AG04449 (cell line): ENCODE results near the gene PCK2.
"Not testable (repeated sequence)": the region's sequence is repeated elsewhere in the genome, so short reads cannot be mapped to it uniquely, and the experiment has no call there.

Experiments
- CTCF ChIA-PET: fragments of 350-600 bp; formaldehyde crosslinking; extraction: SDS; loops from one replicate; lab custom pipeline; 2021; ENCODE audit warnings: antibody characterized with exemption; lab: Yijun Ruan, JAX
- POLR2A ChIA-PET: fragments of 400-600, 350-600 bp; formaldehyde crosslinking; extraction: SDS; loops from one replicate; lab custom pipeline; 2020; ENCODE audit warnings: antibody characterized with exemption, inconsistent platforms; lab: Yijun Ruan, JAX
- DNase-seq: peaks from one replicate; pipeline ENCODE4 v3.0.0-alpha.2; 2010; ENCODE audit warnings: low read depth, low spot score
- H3K4me3 ChIP-seq: 2 replicates; pipeline ENCODE4 v1.5.1; 2011; ENCODE audit warnings: low read depth, mild to moderate bottlenecking, control low read depth, low read length
- TF ChIP-seq, protein P1 (sequence below): IDR thresholded peaks from one replicate; pipeline ENCODE4 v1.5.1; 2011; ENCODE audit warnings: mild to moderate bottlenecking, moderate library complexity, low read length, control low read depth, inconsistent platforms; ENCODE audit not compliant: insufficient read depth; ENCODE audit errors: missing control alignments

PCK2 gene

DNA sequence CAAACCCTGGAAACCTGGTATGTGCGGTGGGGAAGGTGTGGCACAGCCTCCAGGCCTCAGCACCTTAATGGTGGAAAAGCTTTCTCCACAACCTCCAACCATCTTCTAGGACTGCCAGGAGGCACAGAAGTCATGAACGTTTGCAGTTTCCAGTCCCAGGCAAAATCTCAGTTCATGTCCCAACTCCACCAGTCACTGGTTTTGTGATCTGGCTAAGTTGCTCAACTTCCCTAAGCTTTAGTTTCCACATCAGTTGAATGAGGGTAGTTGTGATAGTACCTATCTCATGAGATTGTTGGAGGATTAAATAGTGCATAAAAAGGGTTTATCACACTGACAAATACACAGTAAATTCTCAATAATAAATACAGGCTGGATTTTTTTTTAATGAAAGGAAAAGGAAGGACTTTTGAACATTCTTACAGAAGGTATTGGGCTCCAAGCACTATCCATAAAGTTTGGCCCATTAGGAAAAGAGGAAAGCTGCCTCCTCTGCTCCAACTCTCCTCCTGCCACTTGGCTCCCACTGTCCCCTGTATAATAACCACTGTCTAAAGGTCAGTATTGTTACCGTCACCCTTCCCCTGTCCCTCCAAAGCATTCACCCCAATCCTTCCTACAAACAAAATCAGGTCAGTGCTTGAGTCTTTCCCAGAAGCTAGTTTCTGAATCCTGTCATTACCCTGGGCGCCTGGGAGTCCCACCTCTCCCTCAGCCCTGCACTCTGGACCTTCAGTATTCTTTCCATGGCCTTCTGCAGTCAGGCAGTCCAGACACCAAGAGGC lies 6.3 kb downstream of the PCK2 start:
- CTCF ChIA-PET: interaction anchor here (1.2 to 12.8 kb wide), 4 partner anchors 9 to 42 kb away, joined by 5 to 536 read pairs (median 12); no protein-coding TSS in a partner anchor
- POLR2A ChIA-PET: interaction anchor here (1.9 kb wide), 1 partner anchor 14 kb away, joined by 5 read pairs; the partner anchor contains the start of genes DCAF11 and NRL
- no peak overlapping the region for H3K4me3 ChIP-seq
- DNase-seq: no peak
- TF ChIP-seq, protein P1, sequence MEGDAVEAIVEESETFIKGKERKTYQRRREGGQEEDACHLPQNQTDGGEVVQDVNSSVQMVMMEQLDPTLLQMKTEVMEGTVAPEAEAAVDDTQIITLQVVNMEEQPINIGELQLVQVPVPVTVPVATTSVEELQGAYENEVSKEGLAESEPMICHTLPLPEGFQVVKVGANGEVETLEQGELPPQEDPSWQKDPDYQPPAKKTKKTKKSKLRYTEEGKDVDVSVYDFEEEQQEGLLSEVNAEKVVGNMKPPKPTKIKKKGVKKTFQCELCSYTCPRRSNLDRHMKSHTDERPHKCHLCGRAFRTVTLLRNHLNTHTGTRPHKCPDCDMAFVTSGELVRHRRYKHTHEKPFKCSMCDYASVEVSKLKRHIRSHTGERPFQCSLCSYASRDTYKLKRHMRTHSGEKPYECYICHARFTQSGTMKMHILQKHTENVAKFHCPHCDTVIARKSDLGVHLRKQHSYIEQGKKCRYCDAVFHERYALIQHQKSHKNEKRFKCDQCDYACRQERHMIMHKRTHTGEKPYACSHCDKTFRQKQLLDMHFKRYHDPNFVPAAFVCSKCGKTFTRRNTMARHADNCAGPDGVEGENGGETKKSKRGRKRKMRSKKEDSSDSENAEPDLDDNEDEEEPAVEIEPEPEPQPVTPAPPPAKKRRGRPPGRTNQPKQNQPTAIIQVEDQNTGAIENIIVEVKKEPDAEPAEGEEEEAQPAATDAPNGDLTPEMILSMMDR: no peak

DNA sequence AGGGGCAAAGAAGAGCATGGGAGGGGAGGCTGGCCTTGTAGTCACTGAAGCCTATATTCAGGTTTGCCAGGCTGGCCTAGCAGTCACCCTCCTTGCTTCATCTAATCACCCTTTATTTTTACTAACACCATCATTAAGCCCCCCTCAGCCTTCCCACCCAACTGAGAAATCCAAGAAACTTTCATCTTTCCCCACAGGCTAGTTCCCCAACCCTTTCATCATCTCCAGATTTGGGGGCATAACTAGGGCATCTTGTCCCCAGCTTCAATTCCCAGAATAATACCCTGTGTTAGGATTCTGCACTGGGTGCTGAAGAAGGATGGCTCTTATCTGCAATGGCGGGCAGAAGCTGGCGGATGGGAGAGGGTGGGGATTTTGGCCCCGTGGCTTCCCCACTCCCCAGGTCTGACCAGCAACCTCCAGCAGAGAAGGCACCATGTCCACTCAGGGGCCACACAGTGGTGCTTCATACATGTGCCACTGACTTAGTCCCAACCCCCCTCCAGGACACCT lies 6.9 kb downstream of the PCK2 start:
- ChIA-PET CTCF (interaction anchor here (1.7 to 1.9 kb wide), 2 partner anchors 10 to 42 kb away, joined by 5 to 11 read pairs; no protein-coding TSS in a partner anchor), POLR2A (interaction anchor here (1.9 kb wide), 1 partner anchor 13 kb away, joined by 5 read pairs; the partner anchor contains the start of genes DCAF11 and NRL)
- TF ChIP-seq, protein P1: no peak
- no peak for DNase-seq
- no peak overlapping the region for H3K4me3 ChIP-seq

DNA sequence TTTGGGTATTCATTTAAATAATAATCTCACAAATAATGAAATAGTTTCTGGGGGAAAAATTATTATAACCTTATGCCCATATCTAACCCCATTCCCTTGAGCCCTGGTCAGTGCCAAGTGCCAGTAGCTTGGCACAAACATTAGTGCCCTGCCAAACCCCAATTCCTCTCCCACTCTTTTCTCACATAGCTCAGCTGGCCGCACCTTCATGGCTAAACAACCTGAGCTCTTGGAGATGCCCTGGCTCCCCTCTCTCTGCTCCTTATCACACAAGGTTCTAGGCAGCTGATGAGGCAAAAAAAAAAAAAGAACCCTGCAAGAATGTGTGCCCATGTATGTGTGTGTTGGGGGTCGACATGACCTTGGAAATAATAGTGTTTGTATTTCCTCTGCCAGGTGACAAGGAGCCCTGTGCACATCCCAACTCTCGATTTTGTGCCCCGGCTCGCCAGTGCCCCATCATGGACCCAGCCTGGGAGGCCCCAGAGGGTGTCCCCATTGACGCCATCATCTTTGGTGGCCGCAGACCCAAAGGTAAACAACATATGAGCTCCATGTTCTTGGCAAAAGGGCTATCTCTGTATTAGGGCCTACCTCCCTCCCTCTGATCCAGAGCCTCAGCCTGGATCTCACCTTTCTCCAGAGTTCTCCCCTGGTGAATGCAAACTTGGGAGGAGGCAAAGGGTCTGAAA lies 8.4 kb downstream of the PCK2 start:
- POLR2A ChIA-PET: interaction anchor here (0.7 to 3.0 kb wide), 4 partner anchors 8 to 33 kb away, joined by 3 to 15 read pairs (median 4); partner anchors contain the start of genes DCAF11, NRL and PCK2
- TF ChIP-seq, protein P1: no peak
- no peak for DNase-seq
- CTCF ChIA-PET: interaction anchor here (0.9 to 1.5 kb wide), 6 partner anchors 8 to 195 kb away, joined by 3 to 10 read pairs (median 3); partner anchors contain the start of gene IRF9
- H3K4me3 ChIP-seq: no peak overlapping the region

DNA sequence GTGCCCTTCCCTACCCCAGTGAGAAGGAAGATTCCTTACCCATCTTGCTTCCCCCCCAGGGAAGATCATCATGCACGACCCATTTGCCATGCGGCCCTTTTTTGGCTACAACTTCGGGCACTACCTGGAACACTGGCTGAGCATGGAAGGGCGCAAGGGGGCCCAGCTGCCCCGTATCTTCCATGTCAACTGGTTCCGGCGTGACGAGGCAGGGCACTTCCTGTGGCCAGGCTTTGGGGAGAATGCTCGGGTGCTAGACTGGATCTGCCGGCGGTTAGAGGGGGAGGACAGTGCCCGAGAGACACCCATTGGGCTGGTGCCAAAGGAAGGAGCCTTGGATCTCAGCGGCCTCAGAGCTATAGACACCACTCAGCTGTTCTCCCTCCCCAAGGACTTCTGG lies 9.3 kb downstream of the PCK2 start:
- H3K4me3 ChIP-seq: no peak overlapping the region
- ChIA-PET POLR2A (interaction anchor here (1.4 to 3.0 kb wide), 2 partner anchors 9 to 10 kb away, joined by 4 to 15 read pairs; partner anchors contain the start of genes DCAF11 and PCK2), CTCF (interaction anchor here (1.0 to 7.7 kb wide), 4 partner anchors 9 to 47 kb away, joined by 3 to 164 read pairs (median 8); partner anchors contain the start of gene PCK2)
- TF ChIP-seq, protein P1: no peak
- DNase-seq: no peak

DNA sequence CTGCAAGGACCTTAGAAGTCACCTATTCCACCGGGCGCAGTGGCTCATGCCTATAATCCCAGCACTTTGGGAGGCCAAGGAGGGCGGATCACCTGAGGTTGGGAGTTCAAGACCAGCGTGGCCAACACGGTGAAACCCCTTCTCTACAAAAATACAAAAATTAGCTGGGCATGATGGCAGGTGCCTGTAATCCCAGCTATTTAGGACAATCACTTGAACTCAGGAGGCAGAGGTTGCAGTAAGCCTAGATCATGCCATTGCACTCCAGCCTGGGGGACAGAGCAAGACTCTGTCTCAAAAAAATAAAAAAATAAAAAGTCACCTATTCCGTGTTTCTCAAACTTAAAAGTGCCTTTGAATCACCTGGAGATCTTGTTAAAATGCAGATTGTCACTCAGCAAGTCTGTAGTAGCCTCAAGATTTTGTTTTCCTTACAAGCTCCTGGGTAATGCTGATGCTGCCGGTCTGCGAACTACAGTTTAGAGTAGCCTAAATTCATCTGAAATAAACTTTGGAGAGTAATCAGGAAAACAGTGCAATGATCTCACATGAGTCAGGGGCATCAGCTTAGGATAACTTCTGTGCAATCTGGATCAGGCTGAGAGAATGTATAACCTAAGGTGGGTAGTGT lies 11.6 kb downstream of the PCK2 start:
- POLR2A ChIA-PET: interaction anchor here (1.1 to 3.9 kb wide), 3 partner anchors 8 to 11 kb away, joined by 3 to 24 read pairs (median 8); partner anchors contain the start of genes DCAF11, NRL and PCK2
- not testable (repeated sequence) for DNase-seq, H3K4me3 ChIP-seq
- CTCF ChIA-PET: interaction anchor here (1.2 to 7.7 kb wide), 6 partner anchors 11 to 202 kb away, joined by 3 to 247 read pairs (median 15); partner anchors contain the start of genes CIDEB, IRF9 and PCK2
